ENCODE results near the gene KLHL29. TPM values are rescaled to one million over a fixed set of nuclear protein-coding genes. Genes with fewer than 3 reads are reported as not detected.

KLHL29 gene
- total RNA-seq, 1 experiment from 2014 or later: 2.4 TPM

GRCh38 chr2:23585273-23586170 lies 200.5 kb downstream of the KLHL29 start:
- no peaks in the 10 kb centered on the region for H3K79me2 ChIP-seq (ENCODE audit: insufficient read depth, low read length)
- Mint-ChIP-seq H3K27ac (peak overlapping the region in 1 of 3 experiments; percentile 20; a peak in 2 of 7 replicates), H3K36me3 (ENCODE audit: insufficient read depth in 1 of 3, low read depth in 3 of 3) (no peaks in the 10 kb centered on the region), H3K27me3 (ENCODE audit: low read depth) (no peaks in the 10 kb centered on the region; the same call in 1 of the 2 replicates), H3K9me3 (no peaks in the 10 kb centered on the region), H3K4me1 (peaks cover 8 to 10% of the 10 kb centered on the region in 2 experiments), H3K4me3 (no peak overlapping the region)
- no peak for DNase-seq
- H2BK15ac ChIP-seq (ENCODE audit: low read depth, low read length): no peak overlapping the region
- no peak overlapping the region for H2AFZ ChIP-seq (ENCODE audit: low read length)
- no peak overlapping the region for H3K18ac ChIP-seq (ENCODE audit: insufficient read length, low read depth, low read length)
- no peaks in the 10 kb centered on the region for H3K27me3 ChIP-seq (ENCODE audit: insufficient read depth, low read length)
- no peak overlapping the region for H3K27ac ChIP-seq (ENCODE audit: insufficient read length, low read depth, low read length)
- H2BK120ac ChIP-seq (ENCODE audit: low read depth, low read length, poor library complexity, severe bottlenecking): no peak overlapping the region
- no peak overlapping the region for H4K8ac ChIP-seq (replicated peaks; ENCODE audit: insufficient read length, low read depth, low read length)
- no peaks in the 10 kb centered on the region; the same call in 1 of the 2 replicates for H3K4me1 ChIP-seq (ENCODE audit: insufficient read depth, low read length)
- no peak overlapping the region for H3K4ac ChIP-seq (ENCODE audit: low read depth, low read length)
- no peak overlapping the region for H3K4me2 ChIP-seq (ENCODE audit: insufficient read depth, insufficient read length, low read length)
- no peaks in the 10 kb centered on the region for H3K79me1 ChIP-seq (ENCODE audit: insufficient read depth, low read depth, low read length, poor library complexity, severe bottlenecking)
- H3K9ac ChIP-seq (ENCODE audit: extremely low read depth, insufficient read length, low read length): no peak overlapping the region
- H3T11ph ChIP-seq (ENCODE audit: low read length): no peak overlapping the region
- H2BK20ac ChIP-seq (ENCODE audit: low read depth, low read length, poor library complexity, severe bottlenecking): no peak overlapping the region
- H2AK5ac ChIP-seq (ENCODE audit: insufficient read length, low read length): no peak overlapping the region
- no peaks in the 10 kb centered on the region for H3K9me3 ChIP-seq (ENCODE audit: control insufficient read depth, low read depth, low read length)
- no peak for TF ChIP-seq CTCF (conservative IDR thresholded peaks at IDR 0.05)
- no peak overlapping the region for H3K14ac ChIP-seq (ENCODE audit: insufficient read depth, low read length)
- H4K20me1 ChIP-seq (ENCODE audit: control insufficient read depth, insufficient read depth, insufficient read length): no peaks in the 10 kb centered on the region
- H3K23me2 ChIP-seq (ENCODE audit: insufficient read length, low read depth, low read length, poor library complexity, severe bottlenecking): no peaks in the 10 kb centered on the region
- no peak overlapping the region for H4K5ac ChIP-seq (ENCODE audit: insufficient read length, low read depth, low read length)
- no CpG with 5 or more reads among the region's 13 CpGs for WGBS (ENCODE audit: extremely low coverage, insufficient read length, low lambda C conversion rate)
- no peak overlapping the region for H4K91ac ChIP-seq (ENCODE audit: insufficient read length, low read depth, low read length)
- H3K56ac ChIP-seq (ENCODE audit: insufficient read length, low read depth, low read length): no peak overlapping the region
- no peak overlapping the region for H2BK12ac ChIP-seq (ENCODE audit: insufficient read length, low read depth, low read length)
- H3K23ac ChIP-seq (ENCODE audit: insufficient read length, low read depth, low read length): no peak overlapping the region
- no peak overlapping the region for H2BK5ac ChIP-seq (ENCODE audit: insufficient read length, low read length)
